ENCODE data around the gene SMC3. TPM values are rescaled to one million over a fixed set of nuclear protein-coding genes. Genes with fewer than 3 reads are reported as not detected.

The SMC3 gene
- total RNA-seq, 2 experiments from 2014 or later = 38.4 to 73.4 TPM

- no peak for DNase-seq (ENCODE audit: low spot score)
- H3K36me3 ChIP-seq (ENCODE audit: insufficient read depth, low read length) = no peaks in the 10 kb centered on the region
- H3K79me2 ChIP-seq (ENCODE audit: insufficient read depth, low read depth, low read length) = no peaks in the 10 kb centered on the region
- no peak for TF ChIP-seq EZH2phosphoT487 (IDR thresholded peaks at IDR 0.05; ENCODE audit: borderline replicate concordance, low read depth, low read length)
- TF ChIP-seq, protein P1, sequence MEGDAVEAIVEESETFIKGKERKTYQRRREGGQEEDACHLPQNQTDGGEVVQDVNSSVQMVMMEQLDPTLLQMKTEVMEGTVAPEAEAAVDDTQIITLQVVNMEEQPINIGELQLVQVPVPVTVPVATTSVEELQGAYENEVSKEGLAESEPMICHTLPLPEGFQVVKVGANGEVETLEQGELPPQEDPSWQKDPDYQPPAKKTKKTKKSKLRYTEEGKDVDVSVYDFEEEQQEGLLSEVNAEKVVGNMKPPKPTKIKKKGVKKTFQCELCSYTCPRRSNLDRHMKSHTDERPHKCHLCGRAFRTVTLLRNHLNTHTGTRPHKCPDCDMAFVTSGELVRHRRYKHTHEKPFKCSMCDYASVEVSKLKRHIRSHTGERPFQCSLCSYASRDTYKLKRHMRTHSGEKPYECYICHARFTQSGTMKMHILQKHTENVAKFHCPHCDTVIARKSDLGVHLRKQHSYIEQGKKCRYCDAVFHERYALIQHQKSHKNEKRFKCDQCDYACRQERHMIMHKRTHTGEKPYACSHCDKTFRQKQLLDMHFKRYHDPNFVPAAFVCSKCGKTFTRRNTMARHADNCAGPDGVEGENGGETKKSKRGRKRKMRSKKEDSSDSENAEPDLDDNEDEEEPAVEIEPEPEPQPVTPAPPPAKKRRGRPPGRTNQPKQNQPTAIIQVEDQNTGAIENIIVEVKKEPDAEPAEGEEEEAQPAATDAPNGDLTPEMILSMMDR (conservative IDR thresholded peaks at IDR 0.05; ENCODE audit: low read length) = no peak
- no peaks in the 10 kb centered on the region for H3K9me2 ChIP-seq (ENCODE audit: insufficient read depth, low read length)
- no peak overlapping the region for H3K4me3 ChIP-seq (ENCODE audit: low read depth, low read length, poor library complexity, severe bottlenecking)
- CTCF ChIA-PET (ENCODE audit: unreplicated experiment) = no interaction called here
- no peaks in the 10 kb centered on the region; the same call in 1 of the 2 replicates for H3K9me3 ChIP-seq (ENCODE audit: low read length)
- POLR2A ChIA-PET = no interaction called here
- no peak overlapping the region for H2AFZ ChIP-seq (ENCODE audit: low read length)
- no peaks in the 10 kb centered on the region for H4K20me1 ChIP-seq (ENCODE audit: insufficient read depth, low read length)
- H3K4me1 ChIP-seq (ENCODE audit: insufficient read depth, low read length, poor library complexity, severe bottlenecking) = peaks cover 4% of the 10 kb centered on the region
- H3K27ac ChIP-seq (ENCODE audit: low read depth, low read length, poor library complexity, severe bottlenecking) = no peak overlapping the region
- no TSS peak for BruUV-seq (replicated peaks)
- H3K4me2 ChIP-seq (ENCODE audit: low read length) = no peak overlapping the region
- intact Hi-C loops (cut with micrococcal nuclease; ENCODE audit: unreplicated experiment) = no loop called here
Observed at GRCh38 chr10:110556296-110556695, 11.2 kb upstream of the SMC3 start.

DNA sequence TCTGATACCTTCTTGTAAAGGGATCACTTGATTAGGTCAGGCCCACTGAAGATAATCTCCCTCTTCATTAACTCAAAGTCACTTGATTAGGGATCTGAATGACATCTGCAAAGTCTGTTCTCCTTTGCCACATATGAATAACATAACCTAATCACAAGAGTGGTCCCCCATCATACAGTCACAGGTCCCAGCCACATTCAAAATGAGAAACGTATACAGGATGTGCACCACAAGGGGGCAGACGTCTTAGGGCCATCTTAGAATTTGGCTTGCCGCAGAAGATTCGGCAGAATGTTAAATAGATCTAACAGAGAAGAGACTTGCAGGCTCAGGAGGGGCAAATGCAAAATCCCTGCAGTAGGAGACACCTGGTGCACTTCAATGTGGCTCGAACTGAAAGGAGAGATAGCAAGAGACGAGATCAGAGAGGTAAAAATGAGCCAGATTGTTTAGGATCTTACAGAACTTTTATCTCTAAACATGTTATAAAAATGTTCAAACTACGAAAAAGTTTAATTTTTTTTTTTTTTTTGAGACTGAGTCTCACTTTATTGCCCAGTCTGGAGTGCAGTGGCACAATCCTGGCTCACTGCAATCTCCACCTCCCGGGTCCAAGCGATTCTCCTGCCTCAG, 10.4 kb upstream of the SMC3 start:
- H3K36me3 ChIP-seq (ENCODE audit: insufficient read depth, low read length) = no peaks in the 10 kb centered on the region
- DNase-seq (ENCODE audit: low spot score) = peak; percentile 79

GRCh38 chr10:110558041-110558440, 9.5 kb upstream of the SMC3 start:
- H3K9me3 ChIP-seq (ENCODE audit: low read length) = no peaks in the 10 kb centered on the region; the same call in 1 of the 2 replicates
- POLR2A ChIA-PET = interaction anchor here (0.6 to 1.1 kb wide), 3 partner anchors 9 to 527 kb away, joined by 3 to 8 read pairs (median 5); no protein-coding TSS in a partner anchor

More for the DNA sequence above, 10.4 kb upstream of the SMC3 start:
- H3K9me2 ChIP-seq (ENCODE audit: insufficient read depth, low read length) = no peaks in the 10 kb centered on the region
- ChIA-PET CTCF (ENCODE audit: unreplicated experiment) (no interaction called here), POLR2A (no interaction called here)
- H4K20me1 ChIP-seq (ENCODE audit: insufficient read depth, low read length) = no peaks in the 10 kb centered on the region
- H3K27ac ChIP-seq (ENCODE audit: low read depth, low read length, poor library complexity, severe bottlenecking) = no peak overlapping the region
- intact Hi-C loops (cut with micrococcal nuclease; ENCODE audit: unreplicated experiment) = no loop called here
- H3K9me3 ChIP-seq (ENCODE audit: low read length) = no peaks in the 10 kb centered on the region; the same call in 1 of the 2 replicates
- H3K79me2 ChIP-seq (ENCODE audit: insufficient read depth, low read depth, low read length) = no peaks in the 10 kb centered on the region
- no TSS peak for BruUV-seq (replicated peaks)
- no peak overlapping the region for H2AFZ ChIP-seq (ENCODE audit: low read length)
- TF ChIP-seq EZH2phosphoT487 (IDR thresholded peaks at IDR 0.05; ENCODE audit: borderline replicate concordance, low read depth, low read length) = no peak
- TF ChIP-seq, protein P1 (conservative IDR thresholded peaks at IDR 0.05; ENCODE audit: low read length) = peak; percentile 83
- H3K4me2 ChIP-seq (ENCODE audit: low read length) = no peak overlapping the region
- peaks cover 4% of the 10 kb centered on the region for H3K4me1 ChIP-seq (ENCODE audit: insufficient read depth, low read length, poor library complexity, severe bottlenecking)
- no peak overlapping the region for H3K4me3 ChIP-seq (ENCODE audit: low read depth, low read length, poor library complexity, severe bottlenecking)

More at GRCh38 chr10:110558041-110558440, 9.5 kb upstream of the SMC3 start:
- BruUV-seq (replicated peaks) = no TSS peak
- TF ChIP-seq EZH2phosphoT487 (IDR thresholded peaks at IDR 0.05; ENCODE audit: borderline replicate concordance, low read depth, low read length) = no peak
- TF ChIP-seq, protein P1 (conservative IDR thresholded peaks at IDR 0.05; ENCODE audit: low read length) = no peak
- peaks cover 4% of the 10 kb centered on the region for H3K4me1 ChIP-seq (ENCODE audit: insufficient read depth, low read length, poor library complexity, severe bottlenecking)
- CTCF ChIA-PET (ENCODE audit: unreplicated experiment) = no interaction called here
- intact Hi-C loops (cut with micrococcal nuclease; ENCODE audit: unreplicated experiment) = no loop called here
- no peak overlapping the region for H2AFZ ChIP-seq (ENCODE audit: low read length)
- no peaks in the 10 kb centered on the region for H3K79me2 ChIP-seq (ENCODE audit: insufficient read depth, low read depth, low read length)
- DNase-seq (ENCODE audit: low spot score) = no peak
- no peaks in the 10 kb centered on the region for H4K20me1 ChIP-seq (ENCODE audit: insufficient read depth, low read length)
- H3K36me3 ChIP-seq (ENCODE audit: insufficient read depth, low read length) = no peaks in the 10 kb centered on the region
- no peak overlapping the region for H3K4me2 ChIP-seq (ENCODE audit: low read length)
- H3K9me2 ChIP-seq (ENCODE audit: insufficient read depth, low read length) = no peaks in the 10 kb centered on the region
- H3K27ac ChIP-seq (ENCODE audit: low read depth, low read length, poor library complexity, severe bottlenecking) = no peak overlapping the region
- no peak overlapping the region for H3K4me3 ChIP-seq (ENCODE audit: low read depth, low read length, poor library complexity, severe bottlenecking)

Measured in OCI-LY7 (cell line).